Stomach (tissue), 4 donors: Measurements from ENCODE around the gene NME4.

ENCODE experiments used
- POLR2AphosphoS5 ChIP-seq, 3 donors: sonication (generic); formaldehyde crosslinking; IDR thresholded peaks; one replicate each; pipeline ENCODE4 v1.6.1; 2016; ENCODE audit warnings: antibody characterized with exemption in 3 of 3
- TF ChIP-seq, protein P1 (sequence below), 7 experiments: fragments of 450-650 bp in 4 of 7; fragments of 200-600 bp in 3 of 7; sonication (generic) in 3 of 7; IDR thresholded peaks; one replicate each; pipeline ENCODE4 v1.5.1; 2016 to 2019; ENCODE audit warnings: antibody characterized with exemption in 7 of 7, control low read depth in 2 of 7, mild to moderate bottlenecking in 1 of 7

DNA sequence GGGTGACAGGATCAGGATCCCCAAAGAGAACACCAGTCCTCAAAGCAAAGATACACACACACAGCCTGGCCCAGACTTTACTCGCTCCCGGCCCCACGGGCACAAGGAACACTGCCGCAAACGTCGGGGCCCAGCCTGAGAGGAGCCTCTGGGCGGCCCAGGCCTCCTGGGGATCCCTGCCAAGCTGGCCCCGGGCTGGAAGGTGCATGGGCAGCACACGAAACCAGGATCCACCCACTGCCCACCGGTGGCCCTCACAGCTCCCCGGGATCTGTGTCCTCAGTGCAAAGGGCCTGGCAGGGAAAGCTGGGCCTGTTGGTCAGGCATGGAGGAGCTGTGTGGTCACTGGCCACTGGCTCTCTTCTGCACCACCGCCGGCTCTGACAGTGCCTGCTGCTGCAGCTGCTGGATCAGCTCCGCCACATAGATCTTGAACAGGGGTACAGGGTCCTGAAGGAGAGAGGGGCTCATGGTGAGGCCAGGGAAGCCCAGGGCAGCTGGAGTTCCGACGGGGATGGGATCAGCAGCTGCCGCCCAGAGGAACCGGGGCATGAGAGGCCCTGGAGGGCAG, 29.6 kb upstream of the NME4 start:
- TF ChIP-seq, protein P1, sequence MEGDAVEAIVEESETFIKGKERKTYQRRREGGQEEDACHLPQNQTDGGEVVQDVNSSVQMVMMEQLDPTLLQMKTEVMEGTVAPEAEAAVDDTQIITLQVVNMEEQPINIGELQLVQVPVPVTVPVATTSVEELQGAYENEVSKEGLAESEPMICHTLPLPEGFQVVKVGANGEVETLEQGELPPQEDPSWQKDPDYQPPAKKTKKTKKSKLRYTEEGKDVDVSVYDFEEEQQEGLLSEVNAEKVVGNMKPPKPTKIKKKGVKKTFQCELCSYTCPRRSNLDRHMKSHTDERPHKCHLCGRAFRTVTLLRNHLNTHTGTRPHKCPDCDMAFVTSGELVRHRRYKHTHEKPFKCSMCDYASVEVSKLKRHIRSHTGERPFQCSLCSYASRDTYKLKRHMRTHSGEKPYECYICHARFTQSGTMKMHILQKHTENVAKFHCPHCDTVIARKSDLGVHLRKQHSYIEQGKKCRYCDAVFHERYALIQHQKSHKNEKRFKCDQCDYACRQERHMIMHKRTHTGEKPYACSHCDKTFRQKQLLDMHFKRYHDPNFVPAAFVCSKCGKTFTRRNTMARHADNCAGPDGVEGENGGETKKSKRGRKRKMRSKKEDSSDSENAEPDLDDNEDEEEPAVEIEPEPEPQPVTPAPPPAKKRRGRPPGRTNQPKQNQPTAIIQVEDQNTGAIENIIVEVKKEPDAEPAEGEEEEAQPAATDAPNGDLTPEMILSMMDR (IDR thresholded peaks at IDR 0.05) = no peak
- no peak for TF ChIP-seq POLR2AphosphoS5 (IDR thresholded peaks at IDR 0.05)
